NT2/D1 (cell line): ENCODE data around the gene EXD2.

ENCODE experiments used
- SUZ12 ChIP-seq: IDR thresholded peaks from 2 replicates; pipeline ENCODE4 v1.6.1; 2011; ENCODE audit not compliant: insufficient read length, insufficient read depth; ENCODE audit errors: extremely low read depth
- YY1 ChIP-seq: IDR thresholded peaks from 2 replicates; pipeline ENCODE4 v1.6.1; 2011; ENCODE audit not compliant: insufficient read length, insufficient read depth
- ZNF274 ChIP-seq: IDR thresholded peaks from 2 replicates; pipeline ENCODE4 v1.6.1; 2011; ENCODE audit warnings: mild to moderate bottlenecking, low read depth, low read length

DNA sequence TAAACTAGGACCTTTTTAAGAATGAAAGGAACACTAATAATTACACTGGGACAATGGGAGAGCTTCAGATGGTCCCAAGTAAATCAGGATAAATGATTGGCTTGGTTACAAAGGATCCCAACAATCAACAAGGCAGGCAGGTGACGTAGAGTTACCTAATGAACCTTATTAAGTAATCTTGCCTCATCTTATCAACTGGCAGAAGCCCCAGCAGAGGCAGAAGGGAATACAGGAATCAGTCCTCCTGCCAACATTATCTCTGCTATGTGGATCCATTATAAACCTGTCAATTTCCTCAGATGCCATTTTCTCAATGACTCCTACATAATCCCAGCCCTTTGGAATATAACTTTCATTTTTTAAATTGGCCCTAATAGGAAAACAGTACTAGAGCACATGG, 49.7 kb upstream of the EXD2 start:
- TF ChIP-seq ZNF274 (no peak), SUZ12 (no peak), YY1 (no peak)
